HL-60 (cell line): ENCODE results near the gene JDP2.

ENCODE experiments used
- DNase-seq, 2 experiments: peaks; one replicate each; pipeline ENCODE4 v3.0.0-alpha.2; 2010 to 2020; ENCODE audit warnings: low read depth in 1 of 2, low spot score in 1 of 2
- H3K27ac ChIP-seq: fragments of 250-450 bp; sonication (Bioruptor Pico); replicated peaks from 2 replicates; pipeline ENCODE4 v1.5.1; 2020; ENCODE audit warnings: mild to moderate bottlenecking, moderate library complexity
- H3K27me3 ChIP-seq: fragments of 250-450 bp; sonication (Bioruptor Pico); 2 replicates; pipeline ENCODE4 v1.5.1; 2021; ENCODE audit warnings: mild to moderate bottlenecking, moderate library complexity; ENCODE audit not compliant: insufficient read depth, poor library complexity, severe bottlenecking
- H3K4me3 ChIP-seq: replicated peaks from 2 replicates; pipeline ENCODE4 v1.5.1; 2011; ENCODE audit warnings: mild to moderate bottlenecking, control low read depth, low read length; ENCODE audit not compliant: insufficient read depth
- CTCF ChIP-seq: IDR thresholded peaks from one replicate; pipeline ENCODE4 v1.5.1; 2011; ENCODE audit warnings: low read length, control low read depth, inconsistent platforms; ENCODE audit not compliant: insufficient read depth
- GABPA ChIP-seq: IDR thresholded peaks from 2 replicates; pipeline ENCODE4 v1.6.1; 2012; ENCODE audit warnings: low read depth
- POLR2AphosphoS5 ChIP-seq: IDR thresholded peaks from 2 replicates; pipeline ENCODE4 v1.6.1; 2012; ENCODE audit warnings: low read depth
- SPI1 ChIP-seq: IDR thresholded peaks from 2 replicates; pipeline ENCODE4 v1.6.1; 2012; ENCODE audit warnings: low read depth, mild to moderate bottlenecking, borderline replicate concordance
- TF ChIP-seq, protein P1 (sequence below): IDR thresholded peaks from 2 replicates; pipeline ENCODE4 v1.6.1; 2012; ENCODE audit warnings: low read depth; ENCODE audit not compliant: insufficient replicate concordance

Gene JDP2

DNA sequence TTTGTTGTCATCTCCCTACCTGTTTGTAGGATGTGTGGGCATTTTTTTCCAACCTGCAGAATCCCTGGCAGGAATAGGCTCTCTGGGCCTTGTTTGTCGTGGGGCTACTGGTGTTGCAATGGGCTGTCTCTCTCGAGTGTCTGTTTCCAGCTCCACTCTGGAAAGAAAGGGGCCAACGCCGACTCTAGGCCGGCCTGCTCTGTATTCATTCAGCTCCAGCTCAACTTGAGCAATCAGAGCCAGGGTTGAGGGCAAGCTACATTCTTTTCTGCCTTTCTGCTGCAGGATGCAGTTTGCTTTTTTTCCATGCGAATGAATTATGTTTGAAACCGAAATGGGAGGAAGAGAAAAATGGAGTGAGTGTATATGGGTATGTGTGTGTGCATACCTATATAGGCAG lies 2.3 kb downstream of the JDP2 start:
- Histone ChIP-seq H3K27ac (peak overlapping the region; percentile 37), H3K27me3 (no peaks in the 10 kb centered on the region), H3K4me3 (peak overlapping the region; percentile 15; the same call in 1 of the 2 replicates)
- DNase-seq: peak in 1 of 2 experiments; percentile 31
- TF ChIP-seq CTCF (no peak), POLR2AphosphoS5 (no peak), SPI1 (no peak), GABPA (no peak)
- TF ChIP-seq, protein P1, sequence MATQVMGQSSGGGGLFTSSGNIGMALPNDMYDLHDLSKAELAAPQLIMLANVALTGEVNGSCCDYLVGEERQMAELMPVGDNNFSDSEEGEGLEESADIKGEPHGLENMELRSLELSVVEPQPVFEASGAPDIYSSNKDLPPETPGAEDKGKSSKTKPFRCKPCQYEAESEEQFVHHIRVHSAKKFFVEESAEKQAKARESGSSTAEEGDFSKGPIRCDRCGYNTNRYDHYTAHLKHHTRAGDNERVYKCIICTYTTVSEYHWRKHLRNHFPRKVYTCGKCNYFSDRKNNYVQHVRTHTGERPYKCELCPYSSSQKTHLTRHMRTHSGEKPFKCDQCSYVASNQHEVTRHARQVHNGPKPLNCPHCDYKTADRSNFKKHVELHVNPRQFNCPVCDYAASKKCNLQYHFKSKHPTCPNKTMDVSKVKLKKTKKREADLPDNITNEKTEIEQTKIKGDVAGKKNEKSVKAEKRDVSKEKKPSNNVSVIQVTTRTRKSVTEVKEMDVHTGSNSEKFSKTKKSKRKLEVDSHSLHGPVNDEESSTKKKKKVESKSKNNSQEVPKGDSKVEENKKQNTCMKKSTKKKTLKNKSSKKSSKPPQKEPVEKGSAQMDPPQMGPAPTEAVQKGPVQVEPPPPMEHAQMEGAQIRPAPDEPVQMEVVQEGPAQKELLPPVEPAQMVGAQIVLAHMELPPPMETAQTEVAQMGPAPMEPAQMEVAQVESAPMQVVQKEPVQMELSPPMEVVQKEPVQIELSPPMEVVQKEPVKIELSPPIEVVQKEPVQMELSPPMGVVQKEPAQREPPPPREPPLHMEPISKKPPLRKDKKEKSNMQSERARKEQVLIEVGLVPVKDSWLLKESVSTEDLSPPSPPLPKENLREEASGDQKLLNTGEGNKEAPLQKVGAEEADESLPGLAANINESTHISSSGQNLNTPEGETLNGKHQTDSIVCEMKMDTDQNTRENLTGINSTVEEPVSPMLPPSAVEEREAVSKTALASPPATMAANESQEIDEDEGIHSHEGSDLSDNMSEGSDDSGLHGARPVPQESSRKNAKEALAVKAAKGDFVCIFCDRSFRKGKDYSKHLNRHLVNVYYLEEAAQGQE: no peak

- H3K27ac ChIP-seq: peak overlapping the region; percentile 37
- TF ChIP-seq GABPA (no peak), POLR2AphosphoS5 (no peak), SPI1 (no peak), CTCF (no peak)
- TF ChIP-seq, protein P1: no peak
- no peak overlapping the region for H3K4me3 ChIP-seq
- DNase-seq: no peak
- H3K27me3 ChIP-seq: no peaks in the 10 kb centered on the region
Observed at GRCh38 chr14:75430526-75430925, 2.7 kb downstream of the JDP2 start.

DNA sequence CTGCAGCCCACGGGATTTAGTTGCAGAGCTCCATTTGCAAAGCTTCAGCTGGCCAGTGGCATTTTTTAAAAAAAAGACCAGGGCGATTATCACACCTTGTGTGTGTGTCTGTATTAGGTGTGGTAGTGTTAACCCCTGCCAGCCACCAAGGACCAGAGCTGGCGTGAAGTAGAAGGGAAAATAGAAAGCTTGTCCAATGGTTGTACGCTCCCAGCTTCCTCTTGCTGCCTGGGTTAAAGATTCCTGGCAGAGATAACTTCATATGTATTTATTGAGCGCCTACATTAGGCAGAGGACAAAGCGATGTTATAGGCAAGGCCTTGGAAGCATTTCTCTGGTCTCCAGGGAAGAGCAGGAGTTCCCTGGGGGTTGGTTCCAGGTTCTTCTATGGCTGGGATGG lies 3.2 kb downstream of the JDP2 start:
- H3K4me3 ChIP-seq: no peak overlapping the region

More for the DNA sequence above, 3.2 kb downstream of the JDP2 start:
- DNase-seq: no peak
- TF ChIP-seq, protein P1: no peak
- TF ChIP-seq SPI1 (no peak), GABPA (no peak), POLR2AphosphoS5 (no peak)
- Histone ChIP-seq H3K27me3 (no peaks in the 10 kb centered on the region), H3K27ac (no peak overlapping the region; the same call in 1 of the 2 replicates)
